HCT116 (cell line): ENCODE measurements around the gene COL23A1. TPM values are rescaled to one million over a fixed set of nuclear protein-coding genes. Genes with fewer than 3 reads are reported as not detected.
A peak's percentile ranks its signal among the peaks of the same experiment; 100 is the strongest.

Experiments
- ATAC-seq: fragments of 200-7000 bp; cut with Tn5 transposase; 2 replicates; pipeline ENCODE4 v1.9.1; 2020; ENCODE audit warnings: mild to moderate bottlenecking, moderate library complexity
- Bru-seq: library from RNA; stranded (reverse); fragments of 400-500 nt; gene quantifications from one replicate; lab custom pipeline; 2021; lab: Mats Ljungman, UMichigan
- BruChase-seq, 2 experiments: library from RNA; stranded (reverse); fragments of 400-500 nt; gene quantifications; one replicate each; lab custom pipeline; 2021; lab: Mats Ljungman, UMichigan
- BruUV-seq: library from RNA; stranded (reverse); fragments of 400-500 nt; replicated peaks from 2 replicates; lab custom pipeline; 2021; lab: Mats Ljungman, UMichigan
- CTCF ChIA-PET: fragments of 300-600 bp; sonication (Branson Sonifier 250); formaldehyde crosslinking; loops from one replicate; lab custom pipeline; 2021; ENCODE audit warnings: antibody characterized with exemption; lab: Charles Lee
- POLR2A ChIA-PET: fragments of 300-600, 350-600 bp; sonication (Branson Sonifier 250); formaldehyde crosslinking; loops from one replicate; lab custom pipeline; 2021; ENCODE audit warnings: antibody characterized with exemption; lab: Charles Lee
- RAD21 ChIA-PET, 2 experiments: fragments of 300-600 bp; sonication (Branson Sonifier 250); formaldehyde crosslinking; loops; one replicate each; lab custom pipeline; 2023; ENCODE audit warnings: low total read pairs in 2 of 2; ENCODE audit not compliant: uncharacterized antibody in 2 of 2, unreplicated experiment in 2 of 2, low non-redundant PET in 1 of 2; lab: Charles Lee
- DNase-seq: peaks from one replicate; pipeline ENCODE4 v3.0.0-alpha.2; 2010; ENCODE audit warnings: low read depth, low spot score
- H2AFZ ChIP-seq: fragments of 200-600 bp; shearing (Covaris generic), sonication (generic); 2 replicates; pipeline ENCODE4 v1.6.1; 2017; ENCODE audit warnings: low read depth, mixed run types, mixed read lengths, antibody characterized with exemption, low read length; ENCODE audit not compliant: poor library complexity, severe bottlenecking
- H3K27ac ChIP-seq: 2 replicates; pipeline ENCODE4 v1.5.1; 2012; ENCODE audit warnings: low read depth, low read length
- H3K27me3 ChIP-seq: fragments of 200-600 bp; sonication (generic); 2 replicates; pipeline ENCODE4 v1.6.1; 2016; ENCODE audit warnings: mixed run types, low read length, mixed read lengths; ENCODE audit not compliant: insufficient read depth
- H3K36me3 ChIP-seq, 2 experiments: fragments of 200-500 bp in 1 of 2; fragments of 200-600 bp in 1 of 2; sonication (Bioruptor generic) in 1 of 2; sonication (generic) in 1 of 2; 2 replicates each; pipeline versions ENCODE4 v1.5.1 to v1.6.1; 2014 to 2016; ENCODE audit warnings: low read length in 2 of 2, inconsistent platforms in 1 of 2, mixed read lengths in 1 of 2, mixed run types in 1 of 2; ENCODE audit not compliant: insufficient read depth in 2 of 2, control insufficient read depth in 1 of 2
- H3K4me1 ChIP-seq, 2 experiments: fragments of 200-600 bp in 1 of 2; sonication (generic) in 1 of 2; 2 replicates each; pipeline versions ENCODE4 v1.5.1 to v1.6.1; 2012 to 2017; ENCODE audit warnings: low read length in 2 of 2, inconsistent platforms in 1 of 2, mild to moderate bottlenecking in 1 of 2, mixed read lengths in 1 of 2, mixed run types in 1 of 2, moderate library complexity in 1 of 2; ENCODE audit not compliant: insufficient read depth in 2 of 2, control insufficient read depth in 1 of 2
- H3K4me2 ChIP-seq: fragments of 200-600 bp; sonication (generic); 2 replicates; pipeline ENCODE4 v1.6.1; 2017; ENCODE audit warnings: mixed run types, low read length, mixed read lengths
- H3K4me3 ChIP-seq, 2 experiments: fragments of 200-600 bp in 1 of 2; sonication (generic) in 1 of 2; replicated peaks in 1 of 2; 2 replicates each; pipeline ENCODE4 v1.5.1; 2011 to 2016; ENCODE audit warnings: low read length in 2 of 2, control low read depth in 1 of 2, low read depth in 1 of 2, mild to moderate bottlenecking in 1 of 2, mixed read lengths in 1 of 2, mixed run types in 1 of 2
- H3K79me2 ChIP-seq: fragments of 200-600 bp; sonication (generic); 2 replicates; pipeline ENCODE4 v1.6.1; 2017; ENCODE audit warnings: mild to moderate bottlenecking, mixed run types, low read length, moderate library complexity, mixed read lengths; ENCODE audit not compliant: insufficient read depth
- H3K9ac ChIP-seq: fragments of 200-600 bp; sonication (generic); 2 replicates; pipeline ENCODE4 v1.6.1; 2016; ENCODE audit warnings: low read length, mixed read lengths
- H3K9me2 ChIP-seq: fragments of 200-600 bp; sonication (generic), shearing (Covaris generic); 2 replicates; pipeline ENCODE4 v1.6.1; 2017; ENCODE audit warnings: mixed run types, mild to moderate bottlenecking, moderate library complexity; ENCODE audit not compliant: insufficient read depth
- H3K9me3 ChIP-seq, 2 experiments: fragments of 200-500 bp in 1 of 2; fragments of 200-600 bp in 1 of 2; sonication (Bioruptor generic) in 1 of 2; sonication (generic) in 1 of 2; 2 replicates each; pipeline ENCODE4 v1.6.1; 2014 to 2017; ENCODE audit warnings: low read length in 2 of 2, mixed read lengths in 2 of 2, inconsistent platforms in 1 of 2, low read depth in 1 of 2, mild to moderate bottlenecking in 1 of 2, mixed run types in 1 of 2, moderate library complexity in 1 of 2; ENCODE audit not compliant: control insufficient read depth in 1 of 2, insufficient read depth in 1 of 2
- H4K20me1 ChIP-seq: fragments of 200-600 bp; sonication (generic), shearing (Covaris generic); 2 replicates; pipeline ENCODE4 v1.6.1; 2017; ENCODE audit warnings: mixed run types, mild to moderate bottlenecking, moderate library complexity; ENCODE audit not compliant: insufficient read depth
- ATF3 ChIP-seq: IDR thresholded peaks from 2 replicates; pipeline ENCODE4 v1.6.1; 2012
- CEBPB ChIP-seq: IDR thresholded peaks from 2 replicates; pipeline ENCODE4 v1.6.1; 2012; ENCODE audit warnings: low read depth
- CTCF ChIP-seq, 3 experiments: fragments of 200-600 bp in 1 of 3; sonication (generic) in 1 of 3; IDR thresholded peaks in 2 of 3; conservative IDR thresholded peaks in 1 of 3; 2 replicates each; pipeline ENCODE4 v1.5.1; 2012 to 2017; ENCODE audit warnings: low read depth in 2 of 3, low read length in 2 of 3, antibody characterized with exemption in 1 of 3, borderline replicate concordance in 1 of 3, control low read depth in 1 of 3, mild to moderate bottlenecking in 1 of 3, mixed read lengths in 1 of 3, mixed run types in 1 of 3, moderate library complexity in 1 of 3; ENCODE audit not compliant: insufficient read depth in 1 of 3
- EGR1 ChIP-seq: IDR thresholded peaks from 2 replicates; pipeline ENCODE4 v1.6.1; 2012; ENCODE audit warnings: low read depth
- POLR2A ChIP-seq: IDR thresholded peaks from 2 replicates; pipeline ENCODE4 v1.7.0; 2011; ENCODE audit warnings: borderline replicate concordance; ENCODE audit not compliant: insufficient read depth, insufficient read length; ENCODE audit errors: extremely low read depth
- SIN3A ChIP-seq: IDR thresholded peaks from 2 replicates; pipeline ENCODE4 v1.6.1; 2012; ENCODE audit warnings: low read depth
- SP1 ChIP-seq: IDR thresholded peaks from 2 replicates; pipeline ENCODE4 v1.6.1; 2012; ENCODE audit warnings: low read depth
- TCF7L2 ChIP-seq: IDR thresholded peaks from 2 replicates; pipeline ENCODE4 v1.7.0; 2011; ENCODE audit warnings: borderline replicate concordance, inconsistent platforms; ENCODE audit not compliant: insufficient read depth, insufficient read length; ENCODE audit errors: extremely low read depth
- ZFX ChIP-seq: fragments of 450-650 bp; IDR thresholded peaks from 2 replicates; pipeline ENCODE4 v1.6.1; 2017
- ZNF274 ChIP-seq: fragments of 200-500 bp; sonication (Bioruptor generic); IDR thresholded peaks from 2 replicates; pipeline ENCODE4 v1.6.1; 2014; ENCODE audit warnings: mild to moderate bottlenecking, low read depth, low read length, inconsistent platforms
- intact Hi-C: fragments of 100-400 bp; cut with micrococcal nuclease; formaldehyde crosslinking; loops from 2 replicates; pipeline ENCODE4 v1.10.0; 2022
- long read RNA-seq: library from polyadenylated mRNA; unstranded; transcript quantifications from one replicate; pipeline ENCODE4 v2.0.0, GENCODE V29; 2021; ENCODE audit not compliant: unreplicated experiment
- polyA plus RNA-seq: library from polyadenylated mRNA; unstranded; fragments of >200 nt; gene quantifications from 2 replicates; pipeline ENCODE4 v1.2.1, GENCODE V29; 2012; ENCODE audit warnings: missing spikeins
- total RNA-seq: library from RNA; stranded (reverse); gene quantifications from one replicate; pipeline ENCODE4 v1.2.1, GENCODE V29; 2021; ENCODE audit not compliant: unreplicated experiment

Gene COL23A1
- total RNA-seq (not detected), Bru-seq, nascent RNA (percentile 6 among the genes with signal in this experiment), BruChase-seq, experiment 1, labeled RNA remaining after a 6-hour chase (percentile 8 among the genes with signal in this experiment), BruChase-seq, experiment 2, labeled RNA remaining after a 2-hour chase (percentile 5 among the genes with signal in this experiment)
- not detected in 2 replicates for polyA plus RNA-seq
- long read RNA-seq = 0 reads

GRCh38 chr5:178590141-178590923 lies at the start of gene COL23A1:
TSS of gene COL23A1 (minus strand) at chr5:178590393.
- Histone ChIP-seq H3K4me2 (no peak within 1 kb of the TSS), H4K20me1 (no peaks in the 10 kb centered on the region), H3K4me3 (no peak within 1 kb of the TSS), H3K9me2 (no peaks in the 10 kb centered on the region), H3K27ac (no peak within 1 kb of the TSS), H3K27me3 (no peaks in the 10 kb centered on the region), H3K36me3 (no peaks in the 10 kb centered on the region), H2AFZ (no peak within 1 kb of the TSS), H3K9ac (no peak within 1 kb of the TSS), H3K79me2 (no peaks in the 10 kb centered on the region), H3K4me1 (no peaks in the 10 kb centered on the region), H3K9me3 (no peaks in the 10 kb centered on the region; a peak in 2 of 4 replicates)
- ATAC-seq (no peak), DNase-seq (no peak)
- CTCF ChIA-PET = no interaction called here
- POLR2A ChIA-PET = no interaction called here
- RAD21 ChIA-PET = no interaction called here
- BruUV-seq = no TSS peak
- TF ChIP-seq TCF7L2 (no peak), ZNF274 (no peak), ZFX (no peak), SIN3A (no peak), CTCF (IDR thresholded peaks at IDR 0.05 in 2 of 3, conservative IDR thresholded peaks at IDR 0.05 in 1 of 3; ENCODE audit: borderline replicate concordance in 1 of 3, insufficient read depth in 1 of 3, low read depth in 2 of 3, low read length in 2 of 3) (no peak), SP1 (no peak), EGR1 (no peak), ATF3 (no peak), POLR2A (no peak), CEBPB (no peak)
- intact Hi-C loops = no loop called here
